Adrenal gland (tissue), 5 donors: ENCODE measurements around the gene MTARC2.

Source experiments
- POLR2A ChIP-seq, 2 donors: fragments of 450-650 bp; IDR thresholded peaks; one replicate each; pipeline ENCODE4 v1.6.1; 2017; ENCODE audit warnings: antibody characterized with exemption in 2 of 2, mild to moderate bottlenecking in 2 of 2, moderate library complexity in 1 of 2
- TF ChIP-seq, protein P1 (sequence below), 6 experiments: fragments of 450-650 bp in 4 of 6; fragments of 200-600 bp in 2 of 6; sonication (generic) in 1 of 6; IDR thresholded peaks; 1 replicate in 5 of 6; 2 replicates in 1 of 6; pipeline versions ENCODE4 v1.5.1 to v1.8.0; 2016 to 2021; ENCODE audit warnings: antibody characterized with exemption in 6 of 6, mild to moderate bottlenecking in 2 of 6, moderate library complexity in 1 of 6
- donor health status: DM: no; HTN: no; CAD: no.

DNA sequence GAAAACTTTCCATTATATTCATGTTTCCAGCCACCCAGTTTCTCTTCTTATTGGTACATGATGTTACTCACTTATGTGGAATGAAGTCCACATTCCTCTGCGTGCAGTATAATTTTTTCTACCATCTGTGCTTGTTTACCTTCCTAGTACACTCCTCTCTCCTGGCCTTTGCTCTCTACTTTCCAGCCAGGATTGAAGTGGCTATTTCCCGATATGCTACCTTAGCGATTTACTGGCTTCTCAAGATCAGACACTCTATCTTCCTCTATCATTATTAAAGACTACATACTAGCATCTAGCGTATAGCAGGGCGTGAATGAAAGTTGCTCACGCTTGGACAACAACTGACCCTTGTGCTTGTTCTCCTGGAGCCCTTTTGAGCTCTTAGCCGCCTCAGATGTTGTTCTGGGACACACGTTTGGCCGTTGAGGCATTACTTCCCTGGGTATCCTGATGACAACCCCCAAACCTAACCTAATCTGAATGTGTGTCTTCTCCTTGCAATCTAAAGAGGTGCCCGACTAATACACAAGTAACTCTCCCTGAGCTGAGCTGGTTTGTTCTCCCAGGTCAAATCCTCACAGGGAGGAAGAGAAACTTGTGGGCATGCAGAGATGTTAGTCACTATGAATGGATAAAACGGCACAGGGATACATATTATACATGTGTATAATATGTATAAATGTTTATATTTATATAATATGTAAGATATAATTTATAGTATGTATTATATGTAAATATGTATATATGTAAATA is 13.4 kb upstream of the MTARC2 start:
- TF ChIP-seq, protein P1, sequence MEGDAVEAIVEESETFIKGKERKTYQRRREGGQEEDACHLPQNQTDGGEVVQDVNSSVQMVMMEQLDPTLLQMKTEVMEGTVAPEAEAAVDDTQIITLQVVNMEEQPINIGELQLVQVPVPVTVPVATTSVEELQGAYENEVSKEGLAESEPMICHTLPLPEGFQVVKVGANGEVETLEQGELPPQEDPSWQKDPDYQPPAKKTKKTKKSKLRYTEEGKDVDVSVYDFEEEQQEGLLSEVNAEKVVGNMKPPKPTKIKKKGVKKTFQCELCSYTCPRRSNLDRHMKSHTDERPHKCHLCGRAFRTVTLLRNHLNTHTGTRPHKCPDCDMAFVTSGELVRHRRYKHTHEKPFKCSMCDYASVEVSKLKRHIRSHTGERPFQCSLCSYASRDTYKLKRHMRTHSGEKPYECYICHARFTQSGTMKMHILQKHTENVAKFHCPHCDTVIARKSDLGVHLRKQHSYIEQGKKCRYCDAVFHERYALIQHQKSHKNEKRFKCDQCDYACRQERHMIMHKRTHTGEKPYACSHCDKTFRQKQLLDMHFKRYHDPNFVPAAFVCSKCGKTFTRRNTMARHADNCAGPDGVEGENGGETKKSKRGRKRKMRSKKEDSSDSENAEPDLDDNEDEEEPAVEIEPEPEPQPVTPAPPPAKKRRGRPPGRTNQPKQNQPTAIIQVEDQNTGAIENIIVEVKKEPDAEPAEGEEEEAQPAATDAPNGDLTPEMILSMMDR (IDR thresholded peaks at IDR 0.05): no peak
- no peak for TF ChIP-seq POLR2A (IDR thresholded peaks at IDR 0.05)
